Mesenchymal stem cell (in vitro differentiated cells and primary cell): ENCODE results near the gene FPR2.
A peak's percentile ranks its signal among the peaks of the same experiment; 100 is the strongest.

Experiments
- DNase-seq: peaks from one replicate; pipeline ENCODE4 v3.0.0-alpha.2; 2013
- H2AFZ ChIP-seq: one replicate; pipeline ENCODE4 v1.6.1; 2013; ENCODE audit warnings: low read depth, mild to moderate bottlenecking, control low read depth, inconsistent platforms, low read length, moderate library complexity
- H2AK5ac ChIP-seq: 2 replicates; pipeline ENCODE4 v1.6.1; 2013; ENCODE audit warnings: low read length, moderate library complexity, mild to moderate bottlenecking, inconsistent platforms; ENCODE audit not compliant: severe bottlenecking
- H2BK120ac ChIP-seq: one replicate; pipeline ENCODE4 v1.6.1; 2013; ENCODE audit warnings: low read depth, mild to moderate bottlenecking, inconsistent platforms, low read length, moderate library complexity
- H2BK12ac ChIP-seq, 2 experiments: one replicate each; pipeline ENCODE4 v1.6.1; 2013; ENCODE audit warnings: inconsistent platforms in 2 of 2, low read length in 2 of 2, mild to moderate bottlenecking in 2 of 2, moderate library complexity in 2 of 2, control low read depth in 1 of 2
- H2BK15ac ChIP-seq: one replicate; pipeline ENCODE4 v1.6.1; 2013; ENCODE audit warnings: mild to moderate bottlenecking, low read depth, inconsistent platforms; ENCODE audit not compliant: poor library complexity, severe bottlenecking
- H2BK5ac ChIP-seq: 2 replicates; pipeline ENCODE4 v1.6.1; 2013; ENCODE audit warnings: low read depth, mild to moderate bottlenecking, low read length, control low read depth, inconsistent platforms; ENCODE audit not compliant: poor library complexity, severe bottlenecking
- H3K14ac ChIP-seq, 2 experiments: one replicate each; pipeline ENCODE4 v1.6.1; 2013; ENCODE audit warnings: inconsistent platforms in 2 of 2, low read length in 2 of 2, control low read depth in 1 of 2, mild to moderate bottlenecking in 1 of 2, moderate library complexity in 1 of 2
- H3K18ac ChIP-seq, 2 experiments: one replicate each; pipeline ENCODE4 v1.6.1; 2013; ENCODE audit warnings: inconsistent platforms in 2 of 2, low read length in 2 of 2, control low read depth in 1 of 2, low read depth in 1 of 2, mild to moderate bottlenecking in 1 of 2
- H3K23ac ChIP-seq, 2 experiments: one replicate each; pipeline ENCODE4 v1.6.1; 2013; ENCODE audit warnings: inconsistent platforms in 2 of 2, low read length in 2 of 2, mild to moderate bottlenecking in 2 of 2, moderate library complexity in 2 of 2, control low read depth in 1 of 2
- H3K27ac ChIP-seq: 2 replicates; pipeline ENCODE4 v1.5.1; 2013; ENCODE audit warnings: mild to moderate bottlenecking, moderate library complexity, low read length, control low read depth, inconsistent platforms; ENCODE audit not compliant: poor library complexity, severe bottlenecking
- H3K27me3 ChIP-seq, 2 experiments: 2 replicates each; pipeline versions ENCODE4 v1.6.1 to v1.7.0; 2013; ENCODE audit warnings: low read length in 2 of 2, mild to moderate bottlenecking in 2 of 2, moderate library complexity in 2 of 2, control low read depth in 1 of 2, inconsistent platforms in 1 of 2; ENCODE audit not compliant: control insufficient read depth in 1 of 2, insufficient read depth in 1 of 2
- H3K36me3 ChIP-seq, 2 experiments: 2 replicates each; pipeline versions ENCODE4 v1.6.1 to v1.7.0; 2013; ENCODE audit warnings: low read length in 2 of 2, control low read depth in 1 of 2, inconsistent platforms in 1 of 2, low read depth in 1 of 2, mild to moderate bottlenecking in 1 of 2; ENCODE audit not compliant: insufficient read depth in 2 of 2, control insufficient read depth in 1 of 2
- H3K4ac ChIP-seq, 2 experiments: one replicate each; pipeline ENCODE4 v1.6.1; 2013; ENCODE audit warnings: inconsistent platforms in 2 of 2, low read length in 2 of 2, mild to moderate bottlenecking in 2 of 2, moderate library complexity in 2 of 2, control low read depth in 1 of 2, low read depth in 1 of 2
- H3K4me1 ChIP-seq: 2 replicates; pipeline ENCODE4 v1.6.1; 2013; ENCODE audit warnings: low read depth, low read length, control low read depth; ENCODE audit not compliant: control insufficient read depth, insufficient read depth
- H3K4me2 ChIP-seq: 2 replicates; pipeline ENCODE4 v1.6.1; 2013; ENCODE audit warnings: low read length, mild to moderate bottlenecking, inconsistent platforms; ENCODE audit not compliant: poor library complexity, severe bottlenecking
- H3K4me3 ChIP-seq, 2 experiments: 2 replicates each; pipeline versions ENCODE4 v1.5.1 to v1.7.0; 2013; ENCODE audit warnings: low read length in 2 of 2, mild to moderate bottlenecking in 2 of 2, control low read depth in 1 of 2, low read depth in 1 of 2; ENCODE audit not compliant: insufficient read depth in 1 of 2
- H3K79me1 ChIP-seq: replicated peaks from 2 replicates; pipeline ENCODE4 v1.6.1; 2013; ENCODE audit warnings: mild to moderate bottlenecking, control low read depth, low read length, inconsistent platforms; ENCODE audit not compliant: poor library complexity, severe bottlenecking
- H3K9ac ChIP-seq: 2 replicates; pipeline ENCODE4 v1.7.0; 2013; ENCODE audit warnings: mild to moderate bottlenecking, low read length, moderate library complexity
- H3K9me3 ChIP-seq: 2 replicates; pipeline ENCODE4 v1.7.0; 2013; ENCODE audit warnings: mild to moderate bottlenecking, low read length; ENCODE audit not compliant: control insufficient read depth
- H4K8ac ChIP-seq: one replicate; pipeline ENCODE4 v1.6.1; 2013; ENCODE audit warnings: inconsistent platforms, mild to moderate bottlenecking, low read length, moderate library complexity
- H4K91ac ChIP-seq: one replicate; pipeline ENCODE4 v1.6.1; 2013; ENCODE audit warnings: mild to moderate bottlenecking, low read length, inconsistent platforms
- WGBS: methylation state at CpG from one replicate; pipeline ENCODE4 v1.1.7; 2013; ENCODE audit warnings: mixed read lengths; 5-methylcytosine and 5-hydroxymethylcytosine counted together

FPR2 gene

GRCh38 chr19:51746731-51747130 is 14.2 kb upstream of the FPR2 start:
- no peaks in the 10 kb centered on the region for H3K9me3 ChIP-seq
- H3K9ac ChIP-seq = no peak overlapping the region
- H4K8ac ChIP-seq = no peak overlapping the region
- H4K91ac ChIP-seq = no peak overlapping the region
- no peaks in the 10 kb centered on the region for H3K4me1 ChIP-seq
- no peak for DNase-seq
- no peak overlapping the region for H2AK5ac ChIP-seq
- H3K4me2 ChIP-seq = no peak overlapping the region
- no peak overlapping the region for H2BK120ac ChIP-seq
- H3K27ac ChIP-seq = no peak overlapping the region
- 75% methylated on average over 7 of the region's 7 CpGs for WGBS
- H3K27me3 ChIP-seq = no peaks in the 10 kb centered on the region
- no peak overlapping the region for H3K14ac ChIP-seq
- H2BK15ac ChIP-seq = no peak overlapping the region
- H2BK5ac ChIP-seq = no peak overlapping the region
- H3K4ac ChIP-seq = no peak overlapping the region
- H3K4me3 ChIP-seq = no peak overlapping the region
- no peaks in the 10 kb centered on the region for H3K36me3 ChIP-seq
- no peak overlapping the region for H3K23ac ChIP-seq
- no peak overlapping the region for H2AFZ ChIP-seq
- no peaks in the 10 kb centered on the region for H3K79me1 ChIP-seq
- no peak overlapping the region for H3K18ac ChIP-seq
- no peak overlapping the region for H2BK12ac ChIP-seq

GRCh38 chr19:51749979-51750378 is 11.0 kb upstream of the FPR2 start:
- Histone ChIP-seq H3K27ac (no peak overlapping the region), H3K36me3 (no peaks in the 10 kb centered on the region), H3K79me1 (no peaks in the 10 kb centered on the region), H2BK120ac (no peak overlapping the region), H3K9ac (peak overlapping the region; percentile 41), H3K4ac (no peak overlapping the region), H2BK12ac (no peak overlapping the region), H3K18ac (no peak overlapping the region), H3K27me3 (no peaks in the 10 kb centered on the region), H2BK5ac (no peak overlapping the region), H3K9me3 (no peaks in the 10 kb centered on the region), H2BK15ac (no peak overlapping the region), H3K23ac (no peak overlapping the region), H2AK5ac (no peak overlapping the region), H2AFZ (no peak overlapping the region), H4K8ac (no peak overlapping the region), H3K4me1 (no peaks in the 10 kb centered on the region), H3K4me2 (no peak overlapping the region), H3K14ac (no peak overlapping the region), H4K91ac (no peak overlapping the region), H3K4me3 (no peak overlapping the region)
- 65% methylated on average over 3 of the region's 4 CpGs for WGBS
- DNase-seq = no peak

- no peak overlapping the region for H2BK5ac ChIP-seq
- 73% methylated on average over 7 of the region's 7 CpGs for WGBS
- no peak overlapping the region for H4K8ac ChIP-seq
- no peak overlapping the region for H3K23ac ChIP-seq
- no peaks in the 10 kb centered on the region for H3K79me1 ChIP-seq
- no peak overlapping the region for H2BK15ac ChIP-seq
- H2AFZ ChIP-seq = no peak overlapping the region
- H3K14ac ChIP-seq = no peak overlapping the region
- no peaks in the 10 kb centered on the region for H3K27me3 ChIP-seq
- no peak overlapping the region for H4K91ac ChIP-seq
- no peak overlapping the region for H3K18ac ChIP-seq
- H3K4ac ChIP-seq = no peak overlapping the region
- no peaks in the 10 kb centered on the region for H3K36me3 ChIP-seq
- H3K9ac ChIP-seq = peak overlapping the region; percentile 41
- H3K27ac ChIP-seq = no peak overlapping the region
- no peak overlapping the region for H2AK5ac ChIP-seq
- H3K9me3 ChIP-seq = no peaks in the 10 kb centered on the region
- no peak overlapping the region for H2BK12ac ChIP-seq
- H3K4me3 ChIP-seq = no peak overlapping the region
- no peak overlapping the region for H2BK120ac ChIP-seq
- DNase-seq = no peak
- no peaks in the 10 kb centered on the region for H3K4me1 ChIP-seq
- no peak overlapping the region for H3K4me2 ChIP-seq
Measured at GRCh38 chr19:51750400-51751094, 10.4 kb upstream of the FPR2 start.

- no peak within 1 kb of the TSS for H3K27ac ChIP-seq
- H2BK5ac ChIP-seq = no peak within 1 kb of the TSS
- H3K23ac ChIP-seq = no peak within 1 kb of the TSS
- peak within 1 kb of the TSS in 1 of 2 experiments; percentile 9 for H3K4me3 ChIP-seq
- no peak within 1 kb of the TSS for H2AK5ac ChIP-seq
- H3K79me1 ChIP-seq = no peaks in the 10 kb centered on the region
- no peak within 1 kb of the TSS for H2BK15ac ChIP-seq
- no peak within 1 kb of the TSS for H3K18ac ChIP-seq
- H3K9me3 ChIP-seq = no peaks in the 10 kb centered on the region
- DNase-seq = no peak
- H2BK120ac ChIP-seq = no peak within 1 kb of the TSS
- no peak within 1 kb of the TSS for H3K4me2 ChIP-seq
- H3K9ac ChIP-seq = peak within 1 kb of the TSS; percentile 4
- H3K14ac ChIP-seq = no peak within 1 kb of the TSS
- H2AFZ ChIP-seq = no peak within 1 kb of the TSS
- no peak within 1 kb of the TSS for H4K8ac ChIP-seq
- no peaks in the 10 kb centered on the region for H3K4me1 ChIP-seq
- WGBS = 60% methylated on average over 1 of the region's 2 CpGs
- H3K4ac ChIP-seq = no peak within 1 kb of the TSS
- H3K36me3 ChIP-seq = no peaks in the 10 kb centered on the region
- no peak within 1 kb of the TSS for H4K91ac ChIP-seq
- H3K27me3 ChIP-seq = no peaks in the 10 kb centered on the region
- H2BK12ac ChIP-seq = no peak within 1 kb of the TSS
Measured at GRCh38 chr19:51751655-51752054, 9.3 kb upstream of the FPR2 start, which contains the start of gene FPR1. Gene FPR1 (minus strand): TSS chr19:51751878. CDS start chr19:51746994, 4,884 bp downstream.
